ENCODE data around the gene HEATR1.

HEATR1 gene, protein sequence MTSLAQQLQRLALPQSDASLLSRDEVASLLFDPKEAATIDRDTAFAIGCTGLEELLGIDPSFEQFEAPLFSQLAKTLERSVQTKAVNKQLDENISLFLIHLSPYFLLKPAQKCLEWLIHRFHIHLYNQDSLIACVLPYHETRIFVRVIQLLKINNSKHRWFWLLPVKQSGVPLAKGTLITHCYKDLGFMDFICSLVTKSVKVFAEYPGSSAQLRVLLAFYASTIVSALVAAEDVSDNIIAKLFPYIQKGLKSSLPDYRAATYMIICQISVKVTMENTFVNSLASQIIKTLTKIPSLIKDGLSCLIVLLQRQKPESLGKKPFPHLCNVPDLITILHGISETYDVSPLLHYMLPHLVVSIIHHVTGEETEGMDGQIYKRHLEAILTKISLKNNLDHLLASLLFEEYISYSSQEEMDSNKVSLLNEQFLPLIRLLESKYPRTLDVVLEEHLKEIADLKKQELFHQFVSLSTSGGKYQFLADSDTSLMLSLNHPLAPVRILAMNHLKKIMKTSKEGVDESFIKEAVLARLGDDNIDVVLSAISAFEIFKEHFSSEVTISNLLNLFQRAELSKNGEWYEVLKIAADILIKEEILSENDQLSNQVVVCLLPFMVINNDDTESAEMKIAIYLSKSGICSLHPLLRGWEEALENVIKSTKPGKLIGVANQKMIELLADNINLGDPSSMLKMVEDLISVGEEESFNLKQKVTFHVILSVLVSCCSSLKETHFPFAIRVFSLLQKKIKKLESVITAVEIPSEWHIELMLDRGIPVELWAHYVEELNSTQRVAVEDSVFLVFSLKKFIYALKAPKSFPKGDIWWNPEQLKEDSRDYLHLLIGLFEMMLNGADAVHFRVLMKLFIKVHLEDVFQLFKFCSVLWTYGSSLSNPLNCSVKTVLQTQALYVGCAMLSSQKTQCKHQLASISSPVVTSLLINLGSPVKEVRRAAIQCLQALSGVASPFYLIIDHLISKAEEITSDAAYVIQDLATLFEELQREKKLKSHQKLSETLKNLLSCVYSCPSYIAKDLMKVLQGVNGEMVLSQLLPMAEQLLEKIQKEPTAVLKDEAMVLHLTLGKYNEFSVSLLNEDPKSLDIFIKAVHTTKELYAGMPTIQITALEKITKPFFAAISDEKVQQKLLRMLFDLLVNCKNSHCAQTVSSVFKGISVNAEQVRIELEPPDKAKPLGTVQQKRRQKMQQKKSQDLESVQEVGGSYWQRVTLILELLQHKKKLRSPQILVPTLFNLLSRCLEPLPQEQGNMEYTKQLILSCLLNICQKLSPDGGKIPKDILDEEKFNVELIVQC (N-terminal part only)

DNA sequence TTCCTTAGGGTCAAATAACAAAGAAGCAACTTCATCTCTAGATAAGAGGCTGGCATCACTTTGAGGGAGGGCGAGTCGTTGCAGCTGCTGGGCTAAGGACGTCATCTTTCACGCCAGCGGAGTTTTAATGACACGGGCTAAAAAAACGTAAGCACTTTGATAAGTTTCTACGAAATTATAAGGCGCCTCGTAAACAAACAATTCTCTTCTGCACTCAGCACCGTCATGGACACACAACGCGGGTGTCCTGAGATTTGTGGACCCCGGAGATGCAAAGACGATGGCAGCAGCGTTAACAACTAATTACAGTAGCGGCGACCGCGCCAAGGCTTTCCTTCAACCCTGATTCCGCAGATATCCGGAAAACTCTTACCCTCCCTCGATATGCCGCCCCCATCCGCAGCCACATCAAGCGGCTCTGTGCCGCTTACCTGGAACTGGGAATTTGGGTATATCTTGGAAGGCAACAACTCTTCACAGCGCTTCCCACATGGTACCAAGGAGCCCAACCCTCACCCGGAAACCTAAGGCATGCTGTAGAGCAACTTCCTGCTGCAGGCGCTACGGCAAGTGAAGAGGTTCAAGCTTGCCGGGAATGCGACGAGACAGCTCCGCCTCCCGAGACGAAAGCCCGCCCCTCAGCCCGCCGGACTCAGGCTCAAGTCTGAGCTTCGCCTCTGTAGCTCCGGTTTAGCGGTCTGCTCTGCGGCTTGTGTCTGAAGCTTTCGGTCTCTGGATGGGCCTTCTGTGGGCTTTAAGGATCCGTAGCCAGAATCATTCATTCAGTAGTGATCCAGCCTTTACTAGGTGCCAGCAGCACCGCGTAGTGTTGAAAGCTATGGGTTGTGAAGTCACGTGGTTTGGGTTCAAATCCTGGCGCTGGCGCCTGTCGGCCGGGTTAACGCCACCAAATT, at the start of gene HEATR1:
TSS of gene HEATR1 (minus strand) at position 526 of the 914 bp plus-strand sequence. CDS start at position 105, 421 bp downstream.
- peak within 1 kb of the TSS; percentile 74 for H3K4me3 ChIP-seq (ENCODE audit: low read depth, low read length)
- no peaks in the 10 kb centered on the region for H3K9me3 ChIP-seq (ENCODE audit: severe bottlenecking)
- peaks cover 30% of the 10 kb centered on the region for H3K36me3 ChIP-seq
- peak within 1 kb of the TSS; percentile 91 for H3K27ac ChIP-seq
- TF ChIP-seq, protein P1, sequence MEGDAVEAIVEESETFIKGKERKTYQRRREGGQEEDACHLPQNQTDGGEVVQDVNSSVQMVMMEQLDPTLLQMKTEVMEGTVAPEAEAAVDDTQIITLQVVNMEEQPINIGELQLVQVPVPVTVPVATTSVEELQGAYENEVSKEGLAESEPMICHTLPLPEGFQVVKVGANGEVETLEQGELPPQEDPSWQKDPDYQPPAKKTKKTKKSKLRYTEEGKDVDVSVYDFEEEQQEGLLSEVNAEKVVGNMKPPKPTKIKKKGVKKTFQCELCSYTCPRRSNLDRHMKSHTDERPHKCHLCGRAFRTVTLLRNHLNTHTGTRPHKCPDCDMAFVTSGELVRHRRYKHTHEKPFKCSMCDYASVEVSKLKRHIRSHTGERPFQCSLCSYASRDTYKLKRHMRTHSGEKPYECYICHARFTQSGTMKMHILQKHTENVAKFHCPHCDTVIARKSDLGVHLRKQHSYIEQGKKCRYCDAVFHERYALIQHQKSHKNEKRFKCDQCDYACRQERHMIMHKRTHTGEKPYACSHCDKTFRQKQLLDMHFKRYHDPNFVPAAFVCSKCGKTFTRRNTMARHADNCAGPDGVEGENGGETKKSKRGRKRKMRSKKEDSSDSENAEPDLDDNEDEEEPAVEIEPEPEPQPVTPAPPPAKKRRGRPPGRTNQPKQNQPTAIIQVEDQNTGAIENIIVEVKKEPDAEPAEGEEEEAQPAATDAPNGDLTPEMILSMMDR (IDR thresholded peaks at IDR 0.05; ENCODE audit: low read depth, low read length) = no peak
- no peaks in the 10 kb centered on the region for H3K27me3 ChIP-seq (ENCODE audit: insufficient read depth, low read depth, severe bottlenecking)
- DNase-seq = peak; percentile 99

DNA sequence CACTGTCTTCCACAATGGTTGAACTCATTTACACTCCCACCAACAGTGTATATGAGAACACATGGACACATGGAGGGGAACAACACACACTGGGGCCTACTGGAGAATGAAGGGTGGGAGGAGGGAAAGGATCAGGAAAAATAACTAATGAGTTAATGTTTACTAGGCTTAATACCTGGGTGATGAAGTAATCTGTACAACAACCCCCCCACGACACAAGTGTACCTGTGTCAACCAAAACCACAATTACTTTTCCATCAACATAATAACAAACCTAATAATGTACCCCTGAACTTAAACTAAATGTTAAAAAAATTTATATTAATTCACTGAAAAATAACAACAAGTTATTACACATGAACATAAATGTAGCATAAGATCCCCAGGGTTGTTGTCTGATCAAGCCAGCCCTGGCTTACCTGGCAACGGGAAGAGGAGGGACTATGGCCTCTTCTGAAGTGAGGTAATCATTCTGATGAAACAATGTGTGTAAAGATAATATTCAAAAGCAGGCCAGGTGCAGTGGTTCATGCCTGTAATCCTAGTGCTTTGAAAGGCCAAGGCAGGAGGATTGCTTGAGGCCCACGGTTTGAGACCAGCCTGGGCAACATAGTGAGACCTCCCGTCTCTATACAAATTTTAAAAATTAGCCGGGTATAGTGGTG, 40.8 kb upstream of the HEATR1 start:
- Histone ChIP-seq H3K27me3 (ENCODE audit: insufficient read depth, low read depth, severe bottlenecking) (no peaks in the 10 kb centered on the region), H3K9me3 (ENCODE audit: severe bottlenecking) (no peaks in the 10 kb centered on the region), H3K4me3 (ENCODE audit: low read depth, low read length) (no peak overlapping the region), H3K27ac (no peak overlapping the region), H3K36me3 (no peaks in the 10 kb centered on the region)
- DNase-seq = no peak
- TF ChIP-seq, protein P1 (IDR thresholded peaks at IDR 0.05; ENCODE audit: low read depth, low read length) = no peak

DNA sequence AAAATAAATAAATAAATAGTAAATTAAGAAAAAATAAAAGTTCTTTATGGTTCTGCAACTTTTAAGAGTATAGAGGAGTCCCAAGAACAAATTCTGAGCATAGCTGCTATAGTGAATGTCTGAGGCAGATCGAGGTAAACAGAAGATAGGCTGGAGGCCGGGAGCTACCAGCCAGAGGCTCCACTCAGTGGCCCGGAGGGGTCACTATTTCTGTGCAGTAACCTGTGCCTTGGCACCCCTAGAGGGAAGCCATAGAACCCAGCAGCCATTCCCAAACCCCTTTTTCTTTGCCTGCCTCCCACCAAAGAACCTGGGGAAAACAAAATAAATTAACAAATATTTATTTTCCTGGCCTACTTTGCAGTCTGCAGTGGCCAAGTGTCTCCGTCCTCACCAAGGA, 38.4 kb upstream of the HEATR1 start:
- no peak overlapping the region for H3K4me3 ChIP-seq (ENCODE audit: low read depth, low read length)
- no peak overlapping the region for H3K27ac ChIP-seq
- TF ChIP-seq, protein P1 (IDR thresholded peaks at IDR 0.05; ENCODE audit: low read depth, low read length) = no peak
- H3K36me3 ChIP-seq = no peaks in the 10 kb centered on the region
- DNase-seq = no peak
- H3K9me3 ChIP-seq (ENCODE audit: severe bottlenecking) = no peaks in the 10 kb centered on the region
- H3K27me3 ChIP-seq (ENCODE audit: insufficient read depth, low read depth, severe bottlenecking) = no peaks in the 10 kb centered on the region

DNA sequence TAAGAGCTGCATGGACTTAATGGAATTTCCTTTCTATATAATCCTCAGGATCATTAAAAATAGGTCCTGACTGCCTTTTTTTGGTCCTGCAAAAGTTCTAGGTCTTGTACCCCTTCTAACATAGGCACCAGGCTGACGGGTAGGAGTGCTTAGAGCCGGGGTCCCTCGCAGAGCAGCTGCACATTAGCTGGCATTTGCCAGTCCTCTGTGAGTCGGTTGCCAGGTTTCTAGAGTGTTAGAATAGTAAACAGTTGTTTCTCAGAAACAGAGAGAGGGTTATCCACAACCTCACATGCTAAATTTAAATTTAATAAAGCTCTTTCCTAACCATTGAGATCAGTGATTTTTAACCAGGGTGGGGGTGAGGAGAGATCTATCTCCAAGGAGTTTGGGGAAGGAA, 35.4 kb upstream of the HEATR1 start:
- no peak overlapping the region for H3K27ac ChIP-seq
- no peak for DNase-seq
- H3K27me3 ChIP-seq (ENCODE audit: insufficient read depth, low read depth, severe bottlenecking) = no peaks in the 10 kb centered on the region
- H3K9me3 ChIP-seq (ENCODE audit: severe bottlenecking) = no peaks in the 10 kb centered on the region
- no peaks in the 10 kb centered on the region for H3K36me3 ChIP-seq
- TF ChIP-seq, protein P1 (IDR thresholded peaks at IDR 0.05; ENCODE audit: low read depth, low read length) = no peak
- no peak overlapping the region for H3K4me3 ChIP-seq (ENCODE audit: low read depth, low read length)

Data from WERI-Rb-1 (cell line).